Naive thymus-derived CD8-positive, alpha-beta T cell (primary cell): ENCODE data around the gene ASIC1. TPM values are rescaled to one million over a fixed set of nuclear protein-coding genes. Genes with fewer than 3 reads are reported as not detected.

Experiments used
- polyA plus RNA-seq, 3 donors: library from polyadenylated mRNA; unstranded; fragments of 300-500 nt; fragmentation: Illumina TruSeq; gene quantifications; one replicate each; pipeline ENCODE4 v1.2.3, GENCODE V29; 2021
- total RNA-seq, 8 experiments: library from RNA in 2 of 8; stranded (reverse) in 2 of 8; gene quantifications; one replicate each; pipeline ENCODE4 v1.2.3 and lab custom pipeline; 2021 to 2026

Gene ASIC1
- total and polyA plus RNA-seq, 5 experiments from 2014 or later, result 0.97 to 12.2 (median 1.3) TPM

Other genes starting within 250 kb of the ASIC1 start
- 10 to 100 TPM; 13.0 to 14.2 TPM for gene NCKAP5L, start 229.2 kb upstream of the ASIC1 start, total RNA-seq
- gene NCKAP5L, start 229.2 kb upstream of the ASIC1 start, polyA plus RNA-seq, result 1 to 10 TPM; 1.9 to 5.1 (median 2.4) TPM
- gene BCDIN3D, start 214.5 kb upstream of the ASIC1 start, total RNA-seq, result 10 to 100 TPM; 15.7 to 15.9 TPM
- gene BCDIN3D, start 214.5 kb upstream of the ASIC1 start, polyA plus RNA-seq, result 1 to 10 TPM; 5.9 to 7.1 (median 6.8) TPM
- gene FAIM2, start 153.7 kb upstream of the ASIC1 start, total RNA-seq, result not detected
- under 1 TPM in 1 of 3 donors, not detected in 2; 0.39 TPM for gene FAIM2, start 153.7 kb upstream of the ASIC1 start, polyA plus RNA-seq
- not detected for gene AQP2, start 106.9 kb upstream of the ASIC1 start, total RNA-seq
- not detected for gene AQP2, start 106.9 kb upstream of the ASIC1 start, polyA plus RNA-seq
- gene AQP5, start 95.7 kb upstream of the ASIC1 start, total RNA-seq, result not detected
- gene AQP5, start 95.7 kb upstream of the ASIC1 start, polyA plus RNA-seq, result not detected
- gene AQP6, start 84.6 kb upstream of the ASIC1 start, total RNA-seq, result not detected
- gene AQP6, start 84.6 kb upstream of the ASIC1 start, polyA plus RNA-seq, result not detected
- gene RACGAP1, start 32.1 kb upstream of the ASIC1 start, total RNA-seq, result 10 to 100 TPM; 11.0 to 12.8 TPM
- gene RACGAP1, start 32.1 kb upstream of the ASIC1 start, polyA plus RNA-seq, result 10 to 100 TPM in 1 of 3 donors, 1 to 10 TPM in 2; 8.4 to 11.5 (median 8.6) TPM
- gene SMARCD1, start 27.7 kb downstream of the ASIC1 start, total RNA-seq, result 10 to 100 TPM; 63.1 to 71.8 TPM
- 10 to 100 TPM in 2 of 3 donors, 1 to 10 TPM in 1; 9.7 to 16.8 (median 16.0) TPM for gene SMARCD1, start 27.7 kb downstream of the ASIC1 start, polyA plus RNA-seq
- gene GPD1, start 46.4 kb downstream of the ASIC1 start, total RNA-seq, result 1 to 10 TPM; 1.1 to 1.5 TPM
- not detected for gene GPD1, start 46.4 kb downstream of the ASIC1 start, polyA plus RNA-seq
- gene COX14, start 54.6 kb downstream of the ASIC1 start, total RNA-seq, result 10 to 100 TPM; 43.4 to 47.1 TPM
- 100 to 1,000 TPM; 266 to 317 (median 298) TPM for gene COX14, start 54.6 kb downstream of the ASIC1 start, polyA plus RNA-seq
- gene CERS5, start 109.8 kb downstream of the ASIC1 start, total RNA-seq, result 10 to 100 TPM; 51.0 to 55.7 TPM
- 10 to 100 TPM; 31.0 to 45.0 (median 33.6) TPM for gene CERS5, start 109.8 kb downstream of the ASIC1 start, polyA plus RNA-seq
- 10 to 100 TPM; 11.8 to 12.5 TPM for gene LIMA1, start 225.9 kb downstream of the ASIC1 start, total RNA-seq
- gene LIMA1, start 225.9 kb downstream of the ASIC1 start, polyA plus RNA-seq, result 10 to 100 TPM in 1 of 3 donors, 1 to 10 TPM in 2; 9.0 to 11.0 (median 9.6) TPM